COLO668 (cell line): ENCODE results near the gene CLTB.

Experiments
- DNase-seq: peaks from one replicate; lab custom pipeline; 2025; ENCODE audit not compliant: unreplicated experiment; lab: John Stamatoyannopoulos, UW

The CLTB gene

DNA sequence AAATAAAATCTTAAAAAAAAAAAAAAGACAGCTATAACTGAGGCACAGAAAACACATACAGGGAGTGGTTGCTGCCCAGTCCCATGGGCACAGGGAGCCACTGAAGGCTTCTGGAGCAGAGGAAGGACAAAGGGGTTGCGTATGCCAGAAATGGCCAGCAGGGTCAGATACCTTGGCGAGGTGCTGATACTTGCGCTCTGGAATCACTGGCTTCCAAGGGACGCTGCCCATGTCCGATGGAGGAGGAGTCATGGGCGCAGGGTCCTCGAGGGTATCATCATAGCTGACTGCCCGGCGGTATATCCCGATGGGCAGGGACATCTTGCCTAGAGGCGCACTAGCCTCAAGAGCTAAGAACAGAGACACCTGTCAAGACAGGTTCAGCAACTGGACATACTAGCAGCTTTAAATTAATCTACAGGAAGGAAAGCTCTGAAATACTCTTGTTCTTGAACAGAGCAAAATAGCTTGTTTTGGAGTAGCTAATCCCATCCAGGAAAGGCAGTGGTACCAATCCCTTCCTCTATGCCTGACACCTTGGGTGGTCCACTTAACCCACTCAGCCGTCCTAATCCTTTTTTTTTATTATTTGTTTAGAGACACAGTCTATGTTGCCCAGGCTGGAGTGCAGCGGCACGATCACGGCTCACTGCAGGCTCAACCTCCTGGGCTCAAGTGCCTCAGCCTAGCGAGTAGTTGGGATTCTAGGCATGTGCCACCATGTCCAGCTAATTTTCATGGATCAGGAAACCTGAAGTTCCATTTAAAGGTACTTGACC is 60.8 kb downstream of the CLTB start:
- DNase-seq = no peak

DNA sequence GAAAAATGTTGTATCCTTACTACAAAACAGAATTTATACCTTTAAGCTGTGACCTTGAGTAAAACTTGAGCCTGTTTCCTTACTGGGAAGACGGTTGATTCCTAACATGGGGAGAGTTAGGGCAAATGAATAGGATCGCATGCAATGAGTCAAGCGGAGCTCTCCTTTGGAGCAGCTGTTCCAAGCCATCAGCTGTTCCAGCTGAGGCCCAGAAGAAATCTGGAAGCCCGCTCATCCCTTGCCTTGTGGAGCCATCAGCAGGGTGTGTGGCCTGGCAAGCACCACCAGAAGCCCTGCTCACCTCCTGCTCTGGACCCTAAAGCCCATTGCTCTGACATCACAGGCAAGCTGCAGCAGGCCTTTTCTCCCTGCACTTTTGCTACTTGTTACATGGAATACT is 62.8 kb downstream of the CLTB start:
- no peak for DNase-seq

DNA sequence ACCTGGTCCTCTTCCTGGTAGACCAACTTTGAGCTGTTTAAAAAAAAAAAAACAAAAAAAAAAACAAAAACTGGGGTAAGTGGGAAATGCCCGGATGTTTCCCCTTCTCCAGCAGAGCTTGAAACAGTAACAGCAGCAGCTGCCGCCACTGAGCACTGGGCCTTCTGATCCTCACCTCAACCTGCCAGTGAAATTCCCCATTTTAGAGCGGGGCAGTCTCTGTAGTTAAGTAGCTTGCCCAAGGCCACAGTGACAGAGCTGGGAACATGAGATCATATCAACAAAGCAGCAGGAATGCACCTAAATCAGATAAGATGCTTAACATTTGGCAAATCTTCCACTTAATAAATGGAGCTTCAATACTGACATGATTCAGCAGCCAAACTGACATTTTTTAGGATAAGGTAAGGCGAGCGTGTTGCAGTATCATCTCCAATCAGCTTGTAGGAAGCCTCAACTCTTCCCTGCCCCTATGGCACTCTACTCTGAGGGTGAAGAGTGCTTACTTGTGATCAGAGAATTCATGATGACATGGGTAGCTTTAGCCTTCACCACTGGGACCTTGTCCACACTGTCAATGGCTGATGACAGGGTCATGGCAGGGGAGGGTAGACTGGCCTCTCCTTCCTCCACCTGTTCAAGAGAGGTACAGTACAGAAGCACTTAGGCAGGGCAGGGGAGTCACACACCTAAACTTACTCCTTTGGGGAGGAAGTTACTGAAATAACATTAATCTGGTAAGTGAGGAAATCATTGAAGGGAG is 64.0 kb downstream of the CLTB start:
- no peak for DNase-seq

DNA sequence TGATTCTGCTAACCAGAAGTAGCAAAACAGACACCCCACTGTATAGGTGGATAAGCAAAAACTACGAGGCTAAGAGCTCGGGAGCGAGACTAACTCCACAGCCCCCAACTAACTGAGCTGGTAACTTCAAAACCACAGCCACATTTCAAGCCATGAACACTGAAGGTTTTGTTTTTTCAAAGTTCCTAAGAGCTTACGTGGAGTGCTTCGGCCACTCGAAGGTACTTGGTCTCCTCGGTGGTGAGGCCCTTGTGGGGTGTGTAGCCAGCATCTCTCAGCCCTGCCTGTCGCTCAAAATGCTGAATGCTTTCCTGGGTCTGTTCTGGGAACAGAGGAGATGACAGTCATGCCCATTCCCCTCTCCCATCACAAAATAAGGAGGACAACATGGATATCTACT is 65.9 kb downstream of the CLTB start:
- DNase-seq = no peak

DNA sequence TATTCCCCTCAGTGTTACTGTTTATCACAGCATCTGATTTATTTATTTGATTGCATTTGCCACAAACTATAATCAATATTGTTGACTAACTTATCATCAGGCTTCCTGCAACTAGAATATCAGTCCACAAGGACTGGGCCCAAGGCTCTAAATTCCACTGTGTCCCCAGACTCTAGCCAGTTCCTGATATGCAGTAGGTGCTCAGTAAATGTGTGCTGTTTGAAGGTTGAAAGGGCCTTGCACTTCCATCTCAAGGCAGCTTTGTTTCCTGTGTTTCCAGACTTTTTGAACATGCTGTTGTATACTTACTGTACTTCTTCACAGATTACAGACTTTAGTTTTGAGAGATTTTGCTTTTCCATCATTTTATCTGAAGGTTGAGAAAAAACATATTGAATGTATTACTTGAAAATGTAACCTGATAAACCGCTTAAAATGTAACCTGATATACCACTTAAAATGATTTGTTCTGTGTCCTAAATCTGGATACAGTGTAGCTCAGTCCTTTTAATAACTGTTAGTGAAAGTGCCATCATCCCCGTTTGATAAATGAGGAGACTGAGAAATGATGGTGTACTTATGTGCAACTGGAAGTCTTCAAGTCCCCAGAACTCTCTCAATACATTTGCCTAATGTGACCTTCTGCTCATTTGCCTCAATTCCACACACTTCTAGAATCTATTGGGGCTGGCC is 73.4 kb downstream of the CLTB start:
- DNase-seq = no peak
